GM04503 (cell line): ENCODE measurements around the gene PTCSC3.
A peak's percentile ranks its signal among the peaks of the same experiment; 100 is the strongest.
"Not testable (repeated sequence)": the region's sequence is repeated elsewhere in the genome, so short reads cannot be mapped to it uniquely, and the experiment has no call there.

Experiments
- DNase-seq: peaks from one replicate; pipeline ENCODE4 v3.0.0-alpha.2; 2012; ENCODE audit warnings: low read depth

PTCSC3 gene

DNA sequence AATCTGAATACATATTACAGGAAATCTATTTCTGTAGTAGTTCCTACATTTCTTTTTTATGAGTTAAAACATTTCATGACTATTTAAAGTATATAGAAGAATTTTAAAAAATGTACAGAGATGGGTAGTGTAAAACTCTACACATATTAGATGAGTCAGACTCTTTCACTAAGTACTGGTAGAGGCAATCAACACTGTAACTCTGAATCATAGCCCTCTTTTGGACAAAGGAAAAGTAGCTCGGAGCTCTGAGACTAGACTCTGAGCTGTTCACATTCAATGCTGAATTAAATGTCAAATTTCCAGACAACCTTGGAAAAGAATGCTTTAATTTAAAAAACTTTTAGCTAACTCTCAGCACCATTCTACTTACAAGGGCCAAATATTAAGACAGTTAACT is 3.4 kb downstream of the PTCSC3 start:
- DNase-seq = no peak

DNA sequence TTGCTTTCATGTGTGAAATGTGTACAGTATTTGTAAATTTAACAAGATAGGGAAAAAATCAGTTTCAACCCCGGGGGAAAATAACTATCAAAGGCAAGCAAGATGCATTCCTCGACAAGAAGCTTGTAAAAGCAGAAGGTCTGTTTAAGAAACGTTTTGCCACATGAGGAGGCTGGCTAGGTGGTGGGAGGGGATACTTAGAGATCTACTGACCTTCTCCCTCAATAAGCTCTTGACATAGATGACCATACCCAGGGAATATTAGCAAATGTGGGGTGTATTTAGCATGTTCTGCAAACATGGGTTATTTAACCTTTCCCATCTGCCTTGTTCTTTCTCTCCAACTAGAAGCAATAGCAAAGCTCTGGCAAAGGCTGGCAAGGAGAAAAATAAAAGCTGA is 4.9 kb downstream of the PTCSC3 start:
- no peak for DNase-seq

DNA sequence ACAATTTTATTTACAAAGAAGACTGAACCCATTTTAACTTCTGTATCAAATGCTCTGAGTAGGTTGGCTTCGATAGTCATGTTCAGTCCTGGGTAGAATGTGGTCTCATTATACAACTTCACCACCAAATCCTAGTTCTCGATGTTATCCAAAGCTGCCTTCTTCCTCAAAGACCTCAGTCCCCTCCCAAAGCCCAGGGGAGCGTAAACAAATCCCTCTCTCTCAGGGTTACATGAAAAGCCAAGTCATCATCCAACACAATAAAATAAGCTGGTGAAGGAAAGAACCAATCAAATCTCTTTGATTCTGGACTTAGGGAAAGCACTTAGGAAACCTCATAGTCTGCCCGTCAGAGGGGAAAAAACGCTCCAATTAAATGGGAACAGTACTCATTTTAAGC is 9.1 kb downstream of the PTCSC3 start:
- no peak for DNase-seq

DNA sequence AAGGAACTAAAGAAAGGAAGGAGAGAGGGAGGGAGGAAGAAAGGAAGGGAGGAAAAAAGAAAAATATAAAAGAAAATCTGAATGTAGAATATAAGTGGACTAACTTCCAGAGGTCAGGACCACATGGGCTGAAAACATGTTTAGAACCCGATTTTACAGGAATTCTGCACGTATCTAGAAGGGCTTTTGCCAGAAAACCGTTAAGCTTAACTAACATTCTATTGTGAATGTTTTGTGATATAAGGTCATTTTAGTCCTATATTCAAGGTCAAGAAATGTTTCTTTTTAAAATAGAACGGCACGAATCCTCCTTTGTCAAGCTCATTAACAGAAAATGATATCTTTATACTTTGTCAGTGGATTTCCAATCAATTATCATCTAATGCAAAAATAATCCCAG is 13.1 kb downstream of the PTCSC3 start:
- no peak for DNase-seq

DNA sequence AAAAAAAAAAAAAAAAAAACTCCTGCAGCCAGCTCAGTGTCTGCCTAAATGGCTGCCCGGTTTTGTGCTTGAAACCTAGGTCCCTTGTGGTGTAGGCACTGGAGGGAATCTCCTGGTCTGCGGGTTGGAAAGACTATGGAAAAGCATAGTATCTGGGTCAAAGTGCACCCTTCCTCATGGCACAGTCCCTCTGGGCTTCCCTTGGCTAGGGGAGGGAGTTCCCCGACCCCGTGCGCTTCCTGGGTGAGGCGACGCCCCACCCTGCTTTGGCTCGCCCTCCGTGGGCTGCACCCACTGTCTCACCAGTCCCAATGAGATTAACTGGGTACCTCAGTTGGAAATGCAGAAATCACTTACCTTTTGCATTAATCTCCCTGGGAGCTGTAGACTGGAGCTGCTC is 14.3 kb downstream of the PTCSC3 start:
- no peak for DNase-seq

DNA sequence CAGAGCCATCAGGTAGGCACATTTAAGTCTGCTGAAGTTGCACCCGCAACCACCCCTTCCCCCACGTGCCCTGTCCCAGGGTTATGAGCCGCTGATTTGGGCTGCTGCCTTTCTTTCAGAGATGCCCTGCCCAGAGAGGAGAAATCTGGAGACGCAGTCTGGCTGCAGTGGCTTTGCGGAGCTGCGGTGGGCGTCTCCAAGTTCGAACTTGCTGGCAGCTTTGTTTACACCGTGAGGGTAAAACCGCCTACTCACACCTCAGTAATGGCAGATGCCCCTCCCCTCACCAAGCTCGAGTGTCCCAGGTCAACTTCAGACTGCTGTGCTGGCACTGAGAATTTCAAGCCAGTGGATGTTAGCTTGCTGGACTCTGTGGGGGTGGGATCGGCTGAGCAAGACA is 14.7 kb downstream of the PTCSC3 start:
- DNase-seq = no peak

DNA sequence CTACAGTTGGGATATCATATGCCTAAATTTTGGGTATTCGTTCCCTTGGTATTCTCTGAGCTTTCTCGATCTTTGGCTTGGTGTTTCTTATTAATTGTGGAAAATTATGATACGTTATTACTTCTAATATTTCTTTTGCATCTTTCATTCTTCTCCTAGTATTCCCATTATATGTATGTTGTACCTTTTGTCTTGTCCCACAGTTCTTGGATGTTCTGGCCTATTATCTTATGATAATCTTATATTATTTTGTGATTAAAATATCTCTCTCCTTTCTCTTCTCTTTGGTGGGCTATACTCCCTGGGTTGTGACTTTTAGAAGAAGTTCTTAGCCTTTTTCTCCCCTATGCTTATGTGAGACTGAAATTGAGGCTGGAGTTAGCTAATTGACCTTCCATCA is 25.2 kb downstream of the PTCSC3 start:
- DNase-seq = no peak

DNA sequence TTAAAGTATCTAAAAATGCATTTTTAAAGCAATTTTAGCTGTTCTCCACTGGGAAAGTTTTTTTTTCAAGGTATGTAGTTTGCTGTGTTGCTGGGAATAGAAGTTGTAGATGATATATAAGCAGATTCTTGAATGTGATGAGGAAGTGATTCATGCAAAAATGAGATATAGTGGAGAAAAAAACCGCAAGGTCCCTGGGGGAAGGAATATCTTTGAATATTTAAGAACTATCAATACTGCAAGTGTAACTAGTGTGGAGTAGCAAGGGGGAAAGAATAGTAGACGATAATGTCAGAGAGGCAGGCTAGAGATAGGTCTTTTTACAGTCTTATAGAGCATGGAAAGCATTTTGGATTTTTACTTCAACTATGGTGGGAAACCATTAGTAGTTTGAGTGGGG is 42.5 kb downstream of the PTCSC3 start:
- no peak for DNase-seq

DNA sequence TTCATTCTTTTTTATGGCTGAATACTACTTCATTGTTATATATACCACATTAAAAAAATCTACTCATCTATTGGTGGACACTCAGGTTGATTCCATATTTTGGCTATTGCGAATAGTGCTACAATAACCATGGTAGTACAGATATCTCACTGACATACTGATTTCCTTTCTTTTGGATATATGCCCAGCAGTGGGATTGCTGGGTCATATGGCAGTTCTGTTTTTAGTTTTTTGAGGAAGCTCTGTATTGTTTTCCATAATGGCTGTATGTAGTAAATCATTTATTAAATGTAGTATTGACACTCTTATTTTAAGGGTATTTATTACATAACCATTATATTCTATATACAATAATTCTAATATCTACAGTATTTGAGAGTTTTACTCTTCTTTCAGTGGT is 43.7 kb downstream of the PTCSC3 start:
- DNase-seq = peak; percentile 55

DNA sequence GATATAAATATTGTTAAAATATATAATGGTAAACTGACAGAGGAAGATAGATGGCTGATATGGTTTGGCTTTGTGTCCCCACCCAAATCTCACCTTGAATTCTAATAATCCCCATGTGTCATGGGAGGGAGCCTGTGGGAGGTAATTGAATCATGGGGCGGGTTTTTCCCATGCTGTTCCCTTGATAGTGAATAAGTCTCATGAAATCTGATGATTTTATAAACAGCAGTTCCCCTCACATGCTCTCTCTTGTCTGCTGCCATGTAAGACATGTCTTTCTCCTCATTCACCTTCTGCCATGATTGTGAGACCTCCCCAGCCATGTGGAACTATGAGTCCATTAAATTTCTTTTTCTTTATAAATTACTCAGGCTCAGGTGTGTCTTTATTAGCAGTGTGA is 46.3 kb downstream of the PTCSC3 start:
- DNase-seq = no peak

DNA sequence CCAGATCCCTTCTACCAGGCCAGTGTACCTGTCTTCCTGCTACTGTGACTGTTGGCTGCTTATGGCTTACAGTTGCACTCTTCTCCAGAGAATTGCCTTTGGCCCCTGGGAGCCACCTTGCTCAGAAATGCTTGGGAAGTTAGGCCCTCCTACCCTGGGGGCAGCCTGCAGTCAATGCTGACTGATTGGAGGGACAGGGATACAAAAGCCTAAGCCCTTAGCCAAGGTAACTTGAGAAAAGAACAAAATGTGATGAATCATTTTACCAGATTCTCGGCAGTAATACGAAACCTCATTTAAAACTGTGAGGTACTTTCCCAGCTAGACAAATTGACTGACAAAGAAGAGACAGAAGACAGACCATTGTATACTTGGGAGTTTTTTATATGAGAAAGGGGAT is 47.3 kb downstream of the PTCSC3 start:
- no peak for DNase-seq

DNA sequence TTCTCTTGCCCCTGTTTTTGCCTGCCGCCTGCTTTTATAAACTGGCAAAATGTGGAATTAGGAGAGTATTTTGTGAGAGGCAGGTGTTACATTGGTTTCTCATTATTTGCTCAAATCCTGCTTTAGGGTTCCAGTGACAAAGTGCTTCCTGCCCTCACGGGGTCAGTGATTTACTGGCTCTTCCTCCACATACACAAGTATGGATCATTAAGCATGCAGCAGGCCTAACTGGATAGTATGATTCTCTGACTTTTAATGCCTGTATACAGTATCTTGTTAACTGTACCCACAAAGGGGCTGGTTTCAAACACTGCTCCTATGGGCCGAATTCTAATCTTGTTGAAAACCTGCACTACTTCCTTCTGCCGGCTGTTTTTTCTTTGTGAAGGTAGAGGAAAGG is 63.2 kb downstream of the PTCSC3 start:
- no peak for DNase-seq

DNA sequence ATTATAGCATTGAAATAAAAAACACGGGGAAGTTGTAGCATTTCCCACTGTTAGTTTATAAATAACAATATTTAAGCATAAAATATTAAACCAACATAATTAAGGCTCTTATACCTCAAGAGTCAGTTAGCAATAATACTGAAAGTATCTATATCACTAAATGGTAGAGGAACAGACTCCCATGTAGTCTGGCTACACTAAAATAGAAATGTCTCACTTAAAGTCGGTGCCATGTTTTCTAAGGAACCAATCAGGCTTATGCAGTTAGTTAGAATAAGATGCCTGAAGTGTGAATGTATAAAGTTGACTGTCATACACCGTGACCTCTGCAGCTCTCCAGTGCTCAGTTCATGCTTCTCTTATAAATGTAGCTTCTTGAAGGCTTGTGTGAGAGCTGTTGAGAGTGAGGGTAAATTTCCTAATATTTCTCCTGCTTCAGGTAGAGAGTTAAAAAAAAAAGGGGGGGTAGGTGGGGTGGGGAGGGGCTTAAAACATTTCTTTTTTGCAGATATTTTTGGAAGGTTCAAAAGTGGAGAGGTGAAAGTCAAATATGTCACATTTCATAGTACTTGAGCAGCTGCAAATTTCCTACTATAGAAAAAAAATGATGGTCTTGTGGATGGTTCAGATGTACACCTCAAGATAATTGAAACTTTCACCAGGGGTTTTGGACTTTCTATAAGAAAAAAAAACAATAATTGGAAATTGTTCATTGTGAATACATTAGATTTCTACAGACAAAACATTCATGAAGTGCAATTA is 64.5 kb downstream of the PTCSC3 start:
- DNase-seq = no peak

DNA sequence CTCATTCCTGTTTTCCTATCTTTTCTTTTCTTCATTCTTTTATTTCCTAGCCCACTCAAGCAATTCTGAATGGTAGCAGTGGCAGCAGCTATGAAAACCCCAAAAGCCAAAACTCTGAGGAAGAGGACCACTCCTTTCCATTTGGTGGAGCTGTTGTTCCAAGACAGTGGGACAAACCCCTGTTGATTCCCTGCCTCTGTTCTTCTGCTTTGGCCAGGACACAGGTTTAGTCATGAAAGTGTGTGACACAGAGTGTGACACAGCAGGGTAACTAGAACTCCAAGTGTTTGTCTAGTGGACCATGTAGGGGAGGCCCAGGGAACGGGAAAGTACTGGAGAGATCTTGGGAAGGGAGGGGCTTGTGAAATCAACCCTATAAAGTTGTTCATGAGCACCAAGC is 71.1 kb downstream of the PTCSC3 start:
- DNase-seq = no peak

DNA sequence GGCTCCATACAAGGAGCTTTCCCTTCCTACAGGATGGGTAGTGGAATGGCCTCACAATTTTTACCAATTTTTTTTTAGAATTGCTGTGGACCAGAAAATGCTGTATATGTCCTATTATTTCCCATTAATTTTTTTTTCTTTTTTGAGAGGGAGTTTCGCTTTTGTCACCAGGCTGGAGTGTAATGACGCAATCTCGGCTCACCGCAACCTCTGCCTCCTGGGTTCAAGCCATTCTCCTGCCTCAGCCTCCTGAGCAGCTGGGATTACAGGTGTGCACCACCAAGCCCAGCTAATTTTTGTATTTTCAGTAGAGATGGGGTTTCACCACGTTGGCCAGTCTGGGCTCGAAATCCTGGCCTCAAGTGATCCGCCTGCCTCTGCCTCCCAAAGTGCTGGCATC is 72.3 kb downstream of the PTCSC3 start:
- not testable (repeated sequence) for DNase-seq

DNA sequence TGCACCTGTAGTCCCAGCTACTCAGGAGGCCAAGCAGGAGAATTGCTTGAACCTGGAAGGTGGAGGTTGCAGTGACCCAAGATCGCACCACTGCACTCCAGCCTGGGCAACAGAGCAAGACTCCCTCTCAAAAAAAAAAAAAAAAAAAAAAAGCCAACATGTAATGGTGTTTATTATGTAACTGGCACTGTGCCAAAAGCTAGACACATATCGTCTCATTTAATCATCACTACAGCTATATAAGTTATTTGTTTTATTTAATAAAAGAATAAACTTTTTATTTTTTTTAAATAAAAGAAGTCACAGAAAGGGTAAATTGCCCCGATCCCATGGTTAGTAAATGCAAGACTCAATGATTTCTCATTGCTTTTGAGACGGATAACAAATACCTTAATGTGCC is 76.9 kb downstream of the PTCSC3 start:
- no peak for DNase-seq

DNA sequence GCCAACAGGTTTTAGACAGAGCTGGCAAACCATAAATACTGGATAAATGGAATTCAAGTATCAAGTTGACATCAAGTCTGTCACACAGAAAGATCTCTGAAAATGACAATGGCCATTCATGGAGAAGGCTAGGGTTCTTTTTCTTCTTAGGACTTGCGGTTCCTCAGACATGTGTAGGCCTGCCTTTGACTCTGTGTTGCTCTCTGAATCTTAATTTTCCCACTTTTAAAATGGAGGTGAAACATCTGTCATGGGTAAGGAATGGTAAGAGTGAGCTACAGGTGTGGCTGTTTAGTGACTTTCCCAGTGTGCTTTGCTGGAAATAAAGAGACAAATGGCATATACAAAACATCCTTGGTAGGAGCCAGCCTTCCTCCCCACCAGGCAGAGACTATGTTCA is 79.2 kb downstream of the PTCSC3 start:
- no peak for DNase-seq

DNA sequence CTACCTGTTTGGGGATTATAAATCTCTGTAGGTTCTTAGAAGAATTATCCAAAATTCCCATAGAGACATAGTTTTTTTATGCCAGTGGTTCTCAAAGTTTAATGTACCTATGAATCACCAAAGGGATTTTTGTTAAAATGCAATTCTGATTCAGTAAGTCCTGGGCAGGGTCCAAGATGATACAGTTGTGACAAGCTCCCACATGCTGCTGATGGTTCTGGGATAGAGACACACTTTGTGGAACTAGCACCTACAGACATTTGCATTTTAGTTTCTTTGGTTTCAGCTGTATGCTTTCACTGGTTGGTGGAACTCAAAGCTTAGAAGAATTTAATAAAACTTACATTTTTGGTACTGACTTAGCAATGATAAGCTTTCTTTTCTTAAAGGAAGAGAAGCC is 80.4 kb downstream of the PTCSC3 start:
- no peak for DNase-seq

DNA sequence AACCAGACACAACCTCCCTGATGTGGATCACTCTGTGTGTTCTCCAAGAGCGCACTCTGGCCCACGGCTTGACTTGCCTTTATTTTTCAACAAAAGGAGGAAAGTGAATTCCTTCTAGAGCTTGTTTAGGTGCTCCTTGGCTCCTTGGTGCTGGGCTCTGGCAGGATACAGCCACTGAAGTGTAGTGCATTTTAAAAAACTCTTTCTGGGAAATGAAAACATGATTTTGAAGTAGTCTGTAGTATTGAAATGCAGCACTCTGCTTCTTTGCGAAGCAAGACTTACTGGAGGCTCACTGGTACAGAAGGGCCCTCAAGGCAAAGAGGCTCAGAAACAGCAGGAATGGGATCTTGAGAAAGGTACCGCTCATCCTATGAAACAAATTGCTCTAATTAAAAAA is 81.6 kb downstream of the PTCSC3 start:
- no peak for DNase-seq

DNA sequence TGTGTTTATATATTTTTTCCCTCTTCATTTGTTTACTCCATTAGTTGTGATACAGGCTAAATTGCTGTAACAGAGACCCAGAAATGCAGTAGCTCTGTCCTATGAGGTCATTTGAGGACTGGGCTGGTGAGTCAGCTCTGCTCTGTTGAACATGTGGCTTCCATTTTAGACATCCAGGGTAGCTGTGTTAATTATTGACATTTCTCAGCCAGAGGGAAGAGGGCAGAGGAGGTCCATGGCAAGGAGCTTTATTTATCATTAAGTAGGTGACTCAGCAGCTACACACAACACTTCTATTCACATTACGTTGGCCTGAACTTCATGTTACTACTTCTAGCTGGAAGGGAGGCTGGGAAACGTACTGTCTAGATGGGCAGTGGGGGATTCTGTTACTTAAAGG is 85.4 kb downstream of the PTCSC3 start:
- DNase-seq = peak; percentile 89

DNA sequence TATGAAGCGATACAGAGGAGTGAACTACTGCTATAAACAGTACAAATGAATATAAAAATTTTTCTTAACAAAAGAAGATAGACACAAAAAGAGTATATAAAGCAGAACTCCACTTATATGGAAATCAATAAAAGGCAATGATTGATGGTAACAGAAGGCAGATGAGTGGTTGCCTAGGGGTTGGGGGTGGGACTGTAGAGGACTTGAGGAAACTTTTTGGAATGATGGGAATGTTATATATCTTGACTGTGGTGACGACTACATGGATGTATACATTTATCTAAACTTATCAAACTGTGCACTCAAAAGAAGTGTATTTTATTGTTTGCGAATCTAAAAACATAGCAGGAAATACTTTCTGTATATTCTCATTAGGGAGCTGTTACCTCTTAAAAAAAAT is 89.1 kb downstream of the PTCSC3 start:
- DNase-seq = no peak

DNA sequence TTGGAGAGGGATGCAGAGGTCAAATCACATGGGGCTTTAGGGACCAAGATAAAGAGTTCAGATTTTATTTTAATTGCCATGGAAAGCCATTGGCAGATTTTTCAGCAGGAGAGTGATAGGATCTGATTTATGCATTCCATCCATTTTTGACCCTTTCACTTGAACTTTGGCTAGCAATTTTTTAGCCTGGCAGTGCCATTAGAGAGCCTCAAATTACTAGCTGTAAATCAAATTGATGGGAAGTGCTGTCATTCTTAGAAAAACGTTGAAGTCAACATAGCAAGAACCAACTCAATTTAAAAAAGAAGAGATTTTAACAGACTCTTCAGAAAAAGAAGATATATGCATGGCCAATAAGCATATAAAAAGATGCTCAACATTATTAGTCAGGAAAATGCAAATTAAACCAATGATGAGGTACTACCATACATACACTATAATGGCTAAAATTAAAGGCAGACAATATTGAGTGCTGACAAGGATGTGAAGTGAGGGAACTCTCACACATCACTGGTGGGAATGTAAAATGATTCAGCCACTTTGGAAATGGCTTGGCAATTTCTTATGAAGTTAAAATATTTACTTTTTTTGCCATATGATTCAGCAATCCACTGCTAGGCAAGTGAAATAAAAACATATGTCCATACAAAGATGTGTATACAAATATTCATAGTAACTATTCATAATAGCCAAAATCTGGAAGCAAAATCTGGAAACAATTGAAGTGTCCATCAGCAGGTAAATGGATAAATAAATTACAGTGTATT is 89.7 kb downstream of the PTCSC3 start:
- DNase-seq = no peak

DNA sequence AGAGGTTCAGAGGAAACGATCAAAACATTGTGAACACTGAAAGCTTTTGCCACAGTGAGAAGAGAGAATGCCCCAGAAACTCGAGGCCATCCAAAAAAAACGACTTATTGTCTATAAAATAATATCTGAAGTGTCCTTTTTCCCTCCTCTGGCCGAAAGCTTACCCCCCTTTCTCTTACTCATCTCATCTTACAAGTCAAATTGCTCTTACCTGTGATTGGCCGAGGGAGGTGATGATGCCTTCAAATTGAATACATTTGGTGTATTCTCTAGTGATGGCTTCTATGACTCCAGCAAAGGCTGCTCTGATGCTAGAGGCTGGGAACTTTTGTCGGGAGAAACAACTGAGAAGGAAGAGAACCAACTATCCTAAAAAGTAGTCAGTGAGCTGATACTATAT is 90.7 kb downstream of the PTCSC3 start:
- DNase-seq = no peak
